ENCODE data around the gene SARS2. TPM values are rescaled to one million over a fixed set of nuclear protein-coding genes. Genes with fewer than 3 reads are reported as not detected.

SARS2 gene
- total RNA-seq, 1 experiment from 2014 or later: 57.4 TPM

GRCh38 chr19:38931521-38931793 is 894 bp upstream of the SARS2 start:
- no peak overlapping the region for H3K4ac ChIP-seq (ENCODE audit: low read depth, low read length)
- H4K5ac ChIP-seq (ENCODE audit: insufficient read length, low read depth, low read length): no peak overlapping the region
- no peak overlapping the region for H2BK15ac ChIP-seq (ENCODE audit: low read depth, low read length)
- H3K27ac Mint-ChIP-seq: peak overlapping the region; percentile 97 to 99 (median 99); a peak in 6 of 7 replicates
- H3K18ac ChIP-seq (ENCODE audit: insufficient read length, low read depth, low read length): no peak overlapping the region
- H3K56ac ChIP-seq (ENCODE audit: insufficient read length, low read depth, low read length): no peak overlapping the region
- peaks cover 48 to 59% (median 57%) of the 10 kb centered on the region in 3 experiments for H3K36me3 Mint-ChIP-seq (ENCODE audit: insufficient read depth in 1 of 3, low read depth in 3 of 3)
- DNase-seq: no peak
- TF ChIP-seq CTCF (conservative IDR thresholded peaks at IDR 0.05): no peak
- H2BK12ac ChIP-seq (ENCODE audit: insufficient read length, low read depth, low read length): no peak overlapping the region
- peaks cover 11% of the 10 kb centered on the region; the same call in 1 of the 2 replicates for H3K79me2 ChIP-seq (ENCODE audit: insufficient read depth, low read length)
- H3K4me2 ChIP-seq (ENCODE audit: insufficient read depth, insufficient read length, low read length): peak overlapping the region; percentile 96
- H3K27me3 ChIP-seq (ENCODE audit: insufficient read depth, low read length): no peaks in the 10 kb centered on the region
- no peaks in the 10 kb centered on the region for H4K20me1 ChIP-seq (ENCODE audit: control insufficient read depth, insufficient read depth, insufficient read length)
- H2BK120ac ChIP-seq (ENCODE audit: low read depth, low read length, poor library complexity, severe bottlenecking): no peak overlapping the region
- WGBS (ENCODE audit: extremely low coverage, insufficient read length, low lambda C conversion rate): no CpG with 5 or more reads among the region's 8 CpGs
- no peak overlapping the region for H3K23ac ChIP-seq (ENCODE audit: insufficient read length, low read depth, low read length)
- H3K14ac ChIP-seq (ENCODE audit: insufficient read depth, low read length): no peak overlapping the region
- peaks cover 8 to 14% of the 10 kb centered on the region in 2 experiments for H3K4me1 Mint-ChIP-seq
- H2AK5ac ChIP-seq (ENCODE audit: insufficient read length, low read length): no peak overlapping the region
- peaks cover 31 to 32% of the 10 kb centered on the region in 2 experiments for H3K9me3 Mint-ChIP-seq
- peaks cover 10% of the 10 kb centered on the region for H3K23me2 ChIP-seq (ENCODE audit: insufficient read length, low read depth, low read length, poor library complexity, severe bottlenecking)
- H3K9me3 ChIP-seq (ENCODE audit: control insufficient read depth, low read depth, low read length): peaks cover 21% of the 10 kb centered on the region
- no peak overlapping the region for H4K8ac ChIP-seq (replicated peaks; ENCODE audit: insufficient read length, low read depth, low read length)
- peak overlapping the region; percentile 95 for H3K9ac ChIP-seq (ENCODE audit: extremely low read depth, insufficient read length, low read length)
- H2BK20ac ChIP-seq (ENCODE audit: low read depth, low read length, poor library complexity, severe bottlenecking): no peak overlapping the region
- H2BK5ac ChIP-seq (ENCODE audit: insufficient read length, low read length): no peak overlapping the region
- H4K91ac ChIP-seq (ENCODE audit: insufficient read length, low read depth, low read length): no peak overlapping the region
- no peak overlapping the region for H3T11ph ChIP-seq (ENCODE audit: low read length)
- H3K4me1 ChIP-seq (ENCODE audit: insufficient read depth, low read length): no peaks in the 10 kb centered on the region
- peaks cover 8% of the 10 kb centered on the region for H3K27me3 Mint-ChIP-seq (ENCODE audit: low read depth)
- H3K4me3 Mint-ChIP-seq: peak overlapping the region; percentile 98 to 99
- H2AFZ ChIP-seq (ENCODE audit: low read length): no peak overlapping the region
- no peak overlapping the region for H3K27ac ChIP-seq (ENCODE audit: insufficient read length, low read depth, low read length)
- peaks cover 2% of the 10 kb centered on the region for H3K79me1 ChIP-seq (ENCODE audit: insufficient read depth, low read depth, low read length, poor library complexity, severe bottlenecking)
